Measurements from ENCODE around the gene FAM131C. TPM values are rescaled to one million over a fixed set of nuclear protein-coding genes. Genes with fewer than 3 reads are reported as not detected.
A peak's percentile ranks its signal among the peaks of the same experiment; 100 is the strongest.

Gene FAM131C
- total RNA-seq, 1 experiment from 2014 or later, result 7.4 TPM

DNA sequence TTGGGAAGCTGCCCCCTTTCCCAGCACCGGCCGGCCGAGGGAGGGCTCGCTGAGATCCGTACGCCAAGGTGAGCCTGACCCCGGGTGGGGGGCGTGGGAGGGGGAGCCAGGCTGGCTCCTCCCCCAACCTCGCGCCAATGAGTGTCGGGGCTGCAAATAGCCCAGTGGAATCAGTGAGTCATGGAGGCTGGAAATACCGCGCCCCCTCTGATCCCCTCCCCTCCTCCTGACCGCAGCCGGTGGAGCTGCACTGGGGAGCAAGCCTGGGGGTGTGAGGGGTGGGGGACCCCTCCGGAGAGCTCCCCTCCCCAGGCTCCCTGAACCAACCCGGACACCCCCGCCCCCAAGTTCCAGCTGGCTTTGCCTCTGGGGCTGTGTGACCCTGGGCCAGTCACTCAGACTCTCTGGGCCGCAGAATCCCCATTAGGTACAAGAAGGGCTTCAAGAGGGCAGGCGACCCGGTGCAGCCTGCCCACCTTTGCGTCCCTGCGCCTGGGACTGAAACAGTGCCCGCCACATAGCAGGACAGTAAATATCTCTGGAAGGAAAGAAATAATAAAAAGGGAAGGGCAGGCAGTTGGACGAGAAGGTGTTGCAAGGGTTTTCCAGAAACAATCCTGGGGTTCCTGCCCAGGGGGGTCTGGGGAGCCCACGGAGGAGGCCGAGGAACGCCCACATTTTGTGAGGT, 60.1 kb downstream of the FAM131C start:
- Histone ChIP-seq H3F3A (ENCODE audit: insufficient read depth, low read depth) (peaks cover 10% of the 10 kb centered on the region; the same call in 1 of the 2 replicates), H3K4me3 (peak overlapping the region; percentile 52; the same call in 1 of the 2 replicates), H3K27me3 (ENCODE audit: insufficient read depth, low read depth) (no peaks in the 10 kb centered on the region), H3K36me3 (ENCODE audit: low read depth) (no peaks in the 10 kb centered on the region), H3K4me1 (replicated peaks; ENCODE audit: insufficient read depth) (peaks cover 5% of the 10 kb centered on the region; the same call in 1 of the 2 replicates), H4K20me1 (ENCODE audit: insufficient read depth) (no peaks in the 10 kb centered on the region), H2AFZ (peak overlapping the region; percentile 39; the same call in 1 of the 2 replicates), H3K9me3 (ENCODE audit: insufficient read depth, low read depth) (no peaks in the 10 kb centered on the region), H3K79me2 (ENCODE audit: low read depth) (no peaks in the 10 kb centered on the region), H3K27ac (no peak overlapping the region), H3K9me2 (ENCODE audit: insufficient read depth) (no peaks in the 10 kb centered on the region), H3K4me2 (peak overlapping the region; percentile 67)
- BruUV-seq (replicated peaks), result TSS peak; percentile 54
- POLR2A ChIA-PET (ENCODE audit: unreplicated experiment), result interaction anchor here (0.7 kb wide), 1 partner anchor 198 kb away, joined by 3 read pairs; no protein-coding TSS in a partner anchor
- intact Hi-C loops (cut with micrococcal nuclease; ENCODE audit: unreplicated experiment), result loop anchor here (5.0 kb wide), 1 partner anchor 354 kb away; the partner anchor contains the start of gene SZRD1
- CTCF ChIA-PET, result no interaction called here
- TF ChIP-seq, protein P1, sequence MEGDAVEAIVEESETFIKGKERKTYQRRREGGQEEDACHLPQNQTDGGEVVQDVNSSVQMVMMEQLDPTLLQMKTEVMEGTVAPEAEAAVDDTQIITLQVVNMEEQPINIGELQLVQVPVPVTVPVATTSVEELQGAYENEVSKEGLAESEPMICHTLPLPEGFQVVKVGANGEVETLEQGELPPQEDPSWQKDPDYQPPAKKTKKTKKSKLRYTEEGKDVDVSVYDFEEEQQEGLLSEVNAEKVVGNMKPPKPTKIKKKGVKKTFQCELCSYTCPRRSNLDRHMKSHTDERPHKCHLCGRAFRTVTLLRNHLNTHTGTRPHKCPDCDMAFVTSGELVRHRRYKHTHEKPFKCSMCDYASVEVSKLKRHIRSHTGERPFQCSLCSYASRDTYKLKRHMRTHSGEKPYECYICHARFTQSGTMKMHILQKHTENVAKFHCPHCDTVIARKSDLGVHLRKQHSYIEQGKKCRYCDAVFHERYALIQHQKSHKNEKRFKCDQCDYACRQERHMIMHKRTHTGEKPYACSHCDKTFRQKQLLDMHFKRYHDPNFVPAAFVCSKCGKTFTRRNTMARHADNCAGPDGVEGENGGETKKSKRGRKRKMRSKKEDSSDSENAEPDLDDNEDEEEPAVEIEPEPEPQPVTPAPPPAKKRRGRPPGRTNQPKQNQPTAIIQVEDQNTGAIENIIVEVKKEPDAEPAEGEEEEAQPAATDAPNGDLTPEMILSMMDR (conservative IDR thresholded peaks at IDR 0.05), result no peak
- TF ChIP-seq EZH2 (IDR thresholded peaks at IDR 0.05; ENCODE audit: low read depth), result no peak
- DNase-seq, result peak in 1 of 2 experiments; percentile 63

- Histone ChIP-seq H3K27ac (no peak overlapping the region), H3K4me1 (replicated peaks; ENCODE audit: insufficient read depth) (peaks cover 5% of the 10 kb centered on the region; the same call in 1 of the 2 replicates), H2AFZ (peak overlapping the region; percentile 39; the same call in 1 of the 2 replicates), H3F3A (ENCODE audit: insufficient read depth, low read depth) (peaks cover 10% of the 10 kb centered on the region; the same call in 1 of the 2 replicates), H3K27me3 (ENCODE audit: insufficient read depth, low read depth) (no peaks in the 10 kb centered on the region), H3K9me3 (ENCODE audit: insufficient read depth, low read depth) (no peaks in the 10 kb centered on the region), H3K36me3 (ENCODE audit: low read depth) (no peaks in the 10 kb centered on the region), H3K4me2 (peak overlapping the region; percentile 67), H4K20me1 (ENCODE audit: insufficient read depth) (no peaks in the 10 kb centered on the region), H3K4me3 (peak overlapping the region; percentile 52; the same call in 1 of the 2 replicates), H3K79me2 (ENCODE audit: low read depth) (no peaks in the 10 kb centered on the region), H3K9me2 (ENCODE audit: insufficient read depth) (no peaks in the 10 kb centered on the region)
- ChIA-PET CTCF (no interaction called here), POLR2A (ENCODE audit: unreplicated experiment) (interaction anchor here (0.7 kb wide), 2 partner anchors 179 to 197 kb away, joined by 3 to 7 read pairs; no protein-coding TSS in a partner anchor)
- TF ChIP-seq, protein P1 (conservative IDR thresholded peaks at IDR 0.05), result no peak
- no peak for TF ChIP-seq EZH2 (IDR thresholded peaks at IDR 0.05; ENCODE audit: low read depth)
- intact Hi-C loops (cut with micrococcal nuclease; ENCODE audit: unreplicated experiment), result loop anchor here (1.0 to 5.0 kb wide), 2 partner anchors 65 to 355 kb away; partner anchors contain the start of gene SZRD1
- peak; percentile 58 to 74 for DNase-seq
- BruUV-seq (replicated peaks), result no TSS peak
These were observed 60.7 kb downstream of the FAM131C start for GRCh38 chr1:16012590-16013219.

- Histone ChIP-seq H3K9me2 (ENCODE audit: insufficient read depth) (no peaks in the 10 kb centered on the region), H3K27me3 (ENCODE audit: insufficient read depth, low read depth) (no peaks in the 10 kb centered on the region), H3K9me3 (ENCODE audit: insufficient read depth, low read depth) (no peaks in the 10 kb centered on the region), H3F3A (ENCODE audit: insufficient read depth, low read depth) (peaks cover 10% of the 10 kb centered on the region; the same call in 1 of the 2 replicates), H4K20me1 (ENCODE audit: insufficient read depth) (no peaks in the 10 kb centered on the region), H3K4me2 (peak overlapping the region; percentile 67), H3K4me1 (replicated peaks; ENCODE audit: insufficient read depth) (peaks cover 5% of the 10 kb centered on the region; the same call in 1 of the 2 replicates), H3K27ac (no peak overlapping the region), H3K36me3 (ENCODE audit: low read depth) (no peaks in the 10 kb centered on the region), H3K79me2 (ENCODE audit: low read depth) (no peaks in the 10 kb centered on the region), H3K4me3 (peak overlapping the region; percentile 52; the same call in 1 of the 2 replicates), H2AFZ (no peak overlapping the region)
- intact Hi-C loops (cut with micrococcal nuclease; ENCODE audit: unreplicated experiment), result loop anchor here (1.0 to 5.0 kb wide), 2 partner anchors 65 to 355 kb away; partner anchors contain the start of gene SZRD1
- TF ChIP-seq EZH2 (IDR thresholded peaks at IDR 0.05; ENCODE audit: low read depth), result no peak
- TF ChIP-seq, protein P1 (conservative IDR thresholded peaks at IDR 0.05), result no peak
- TSS peak; percentile 59 for BruUV-seq (replicated peaks)
- POLR2A ChIA-PET (ENCODE audit: unreplicated experiment), result interaction anchor here (0.7 kb wide), 1 partner anchor 178 kb away, joined by 7 read pairs; no protein-coding TSS in a partner anchor
- DNase-seq, result no peak
- CTCF ChIA-PET, result interaction anchor here (0.6 kb wide), 1 partner anchor 252 kb away, joined by 3 read pairs; no protein-coding TSS in a partner anchor
These were observed 61.4 kb downstream of the FAM131C start for GRCh38 chr1:16011936-16012589.
